ENCODE measurements around the gene KCNJ1. TPM values are rescaled to one million over a fixed set of nuclear protein-coding genes. Genes with fewer than 3 reads are reported as not detected.
A peak's percentile ranks its signal among the peaks of the same experiment; 100 is the strongest.

The KCNJ1 gene
- total RNA-seq, 4 donors from 2014 or later = 0.10 to 0.88 (median 0.42) TPM; not detected in 1

DNA sequence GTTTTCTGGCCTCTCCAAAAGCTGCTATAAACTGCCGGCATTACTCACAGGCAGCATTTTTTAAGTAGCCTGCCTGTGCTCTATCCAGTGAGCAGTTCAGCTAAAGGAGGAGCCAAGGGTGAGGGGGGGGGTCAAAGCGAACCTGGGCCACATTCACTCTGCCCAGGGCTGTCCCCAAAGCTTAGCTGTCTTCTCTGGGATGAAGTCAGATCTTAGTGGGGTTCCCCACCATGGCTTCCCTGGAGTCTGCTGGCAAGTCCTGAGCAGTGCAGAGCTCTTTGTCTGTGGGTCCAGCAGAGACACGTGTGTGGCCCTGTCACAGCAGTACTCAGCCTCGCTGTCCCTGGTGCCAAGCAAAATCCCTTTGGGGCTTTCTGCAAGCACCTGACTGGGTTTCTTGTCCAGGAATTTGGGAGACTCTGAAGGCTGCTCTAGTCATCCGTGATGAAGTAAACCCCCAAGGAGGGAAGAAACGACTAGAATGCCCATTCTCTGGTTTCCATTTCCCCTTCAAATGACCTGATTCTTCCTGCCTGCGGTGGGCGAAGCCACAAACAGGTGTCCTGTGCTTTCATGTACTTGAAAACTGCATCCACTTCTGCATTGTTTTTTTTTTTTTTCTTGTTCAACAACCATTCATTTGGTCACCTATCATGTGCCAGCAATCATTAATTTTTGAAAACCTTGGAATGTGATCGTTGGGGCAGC lies 26.6 kb upstream of the KCNJ1 start:
- TF ChIP-seq, protein P1, sequence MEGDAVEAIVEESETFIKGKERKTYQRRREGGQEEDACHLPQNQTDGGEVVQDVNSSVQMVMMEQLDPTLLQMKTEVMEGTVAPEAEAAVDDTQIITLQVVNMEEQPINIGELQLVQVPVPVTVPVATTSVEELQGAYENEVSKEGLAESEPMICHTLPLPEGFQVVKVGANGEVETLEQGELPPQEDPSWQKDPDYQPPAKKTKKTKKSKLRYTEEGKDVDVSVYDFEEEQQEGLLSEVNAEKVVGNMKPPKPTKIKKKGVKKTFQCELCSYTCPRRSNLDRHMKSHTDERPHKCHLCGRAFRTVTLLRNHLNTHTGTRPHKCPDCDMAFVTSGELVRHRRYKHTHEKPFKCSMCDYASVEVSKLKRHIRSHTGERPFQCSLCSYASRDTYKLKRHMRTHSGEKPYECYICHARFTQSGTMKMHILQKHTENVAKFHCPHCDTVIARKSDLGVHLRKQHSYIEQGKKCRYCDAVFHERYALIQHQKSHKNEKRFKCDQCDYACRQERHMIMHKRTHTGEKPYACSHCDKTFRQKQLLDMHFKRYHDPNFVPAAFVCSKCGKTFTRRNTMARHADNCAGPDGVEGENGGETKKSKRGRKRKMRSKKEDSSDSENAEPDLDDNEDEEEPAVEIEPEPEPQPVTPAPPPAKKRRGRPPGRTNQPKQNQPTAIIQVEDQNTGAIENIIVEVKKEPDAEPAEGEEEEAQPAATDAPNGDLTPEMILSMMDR (IDR thresholded peaks at IDR 0.05) = no peak
- no peak for TF ChIP-seq POLR2A (IDR thresholded peaks at IDR 0.05)
- no peak overlapping the region for H3K4me3 ChIP-seq (ENCODE audit: low read depth, poor library complexity, severe bottlenecking)
- 51 to 65% methylated on average over 9 of the region's 9 CpGs for WGBS, 2 donors
- intact Hi-C loops (cut with DNase I; ENCODE audit: low total_unique reads) = no loop called here
- no peak for DNase-seq (ENCODE audit: low spot score in 2 of 2)

DNA sequence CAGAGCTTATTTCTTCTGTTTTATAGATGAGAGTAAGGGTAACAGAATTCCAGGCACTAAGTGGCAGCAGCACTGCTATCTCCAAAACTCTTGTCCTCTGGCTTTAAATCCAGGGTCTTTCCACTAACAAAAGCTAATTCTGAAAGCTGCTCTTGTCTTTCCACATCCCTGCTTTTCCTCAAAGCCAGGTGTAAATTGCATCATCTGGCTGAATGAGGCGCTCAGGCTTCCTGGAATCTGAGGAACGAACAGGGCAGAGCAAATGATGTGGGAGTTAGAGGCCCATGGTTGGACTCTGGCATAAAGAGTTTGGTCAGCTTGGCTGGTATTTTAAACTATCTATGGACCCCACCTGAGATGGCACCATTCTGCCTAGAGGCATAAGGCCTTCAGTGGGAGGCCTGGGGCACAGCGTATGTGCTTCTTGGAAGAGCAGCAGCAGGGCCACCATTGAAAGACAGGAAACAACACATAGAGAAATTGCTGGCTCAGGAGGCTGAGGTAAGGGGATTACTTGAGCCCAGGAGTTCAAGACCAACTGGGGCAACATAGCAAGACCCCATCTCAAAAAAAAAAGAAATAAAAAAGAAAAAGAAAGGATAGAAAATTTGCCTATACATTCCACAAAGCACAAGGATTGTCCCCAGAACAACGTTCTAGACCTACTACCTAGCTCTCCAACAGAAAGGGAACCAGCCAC lies 25.9 kb upstream of the KCNJ1 start:
- TF ChIP-seq POLR2A (IDR thresholded peaks at IDR 0.05) = no peak
- TF ChIP-seq, protein P1 (IDR thresholded peaks at IDR 0.05) = no peak
- no peak for DNase-seq (ENCODE audit: low spot score in 2 of 2)
- intact Hi-C loops (cut with DNase I; ENCODE audit: low total_unique reads) = no loop called here
- 55 to 82% methylated on average over 4 of the region's 4 CpGs for WGBS, 2 donors
- H3K4me3 ChIP-seq (ENCODE audit: low read depth, poor library complexity, severe bottlenecking) = no peak overlapping the region

GRCh38 chr11:128891913-128892398 lies 24.9 kb upstream of the KCNJ1 start:
- WGBS, 2 donors = 51 to 63% methylated on average over 6 of the region's 6 CpGs
- DNase-seq (ENCODE audit: low spot score in 2 of 2) = no peak

DNA sequence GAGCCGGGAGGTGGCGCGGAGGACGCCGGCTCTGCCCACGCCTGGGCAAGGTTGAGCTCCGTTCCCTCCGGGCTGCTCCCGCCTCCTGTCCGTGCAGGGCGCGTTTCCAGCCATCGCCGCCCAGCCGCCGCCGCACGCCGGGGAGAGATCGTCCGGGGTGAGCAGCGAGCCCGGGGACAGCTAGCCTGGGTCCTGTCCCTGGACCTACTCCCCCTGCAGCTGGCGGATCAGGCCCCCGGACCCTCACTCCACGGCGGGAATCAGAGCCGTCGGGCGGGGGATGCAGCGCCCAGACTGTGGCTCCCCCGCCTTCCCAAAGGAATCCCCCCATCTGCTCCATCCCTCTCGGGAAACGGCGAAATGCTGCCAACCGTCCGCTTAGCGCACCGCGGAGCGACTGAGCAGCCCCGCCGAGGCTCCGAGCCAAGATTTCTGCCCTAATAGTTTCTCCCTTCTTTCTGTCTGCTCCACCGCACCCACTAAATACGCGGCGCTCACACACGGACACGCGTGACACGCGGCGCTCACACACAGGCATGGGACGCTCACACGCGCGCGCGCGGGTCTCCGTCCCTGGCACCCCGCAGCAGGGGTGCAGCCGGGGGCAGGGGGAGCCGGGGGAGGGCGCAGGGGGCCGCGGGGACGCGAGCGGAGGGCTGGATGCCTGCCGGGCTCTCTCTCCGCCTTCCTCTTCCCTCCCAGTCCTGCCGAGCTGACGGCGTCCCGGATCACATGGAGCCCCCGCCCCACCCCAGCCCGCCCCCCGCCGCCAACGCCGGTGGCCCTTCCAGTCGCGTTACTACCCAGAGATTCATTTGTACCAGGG lies 23.7 kb upstream of the KCNJ1 start, which contains the start of gene KCNJ5:
Gene KCNJ5, plus strand, starts transcription at position 814 of the 826 bp plus-strand sequence. CDS start 19,918 bp downstream, outside the sequence.
- intact Hi-C loops (cut with DNase I; ENCODE audit: low total_unique reads) = no loop called here
- TF ChIP-seq, protein P1 (IDR thresholded peaks at IDR 0.05) = no peak
- no peak for TF ChIP-seq POLR2A (IDR thresholded peaks at IDR 0.05)
- H3K4me3 ChIP-seq (ENCODE audit: low read depth, poor library complexity, severe bottlenecking) = peak within 1 kb of the TSS; percentile 8
- no peak for DNase-seq (ENCODE audit: low spot score in 2 of 2)
- 0% methylated on average over 35 to 53 of the region's 85 CpGs for WGBS, 2 donors

More at GRCh38 chr11:128891913-128892398, 24.9 kb upstream of the KCNJ1 start:
- intact Hi-C loops (cut with DNase I; ENCODE audit: low total_unique reads) = no loop called here
- H3K4me3 ChIP-seq (ENCODE audit: low read depth, poor library complexity, severe bottlenecking) = no peak overlapping the region
- TF ChIP-seq, protein P1 (IDR thresholded peaks at IDR 0.05) = no peak
- no peak for TF ChIP-seq POLR2A (IDR thresholded peaks at IDR 0.05)

- 22% methylated on average over 4 to 9 of the region's 9 CpGs for WGBS, 2 donors
- no peak for TF ChIP-seq POLR2A (IDR thresholded peaks at IDR 0.05)
- TF ChIP-seq, protein P1 (IDR thresholded peaks at IDR 0.05) = no peak
- no peak for DNase-seq (ENCODE audit: low spot score in 2 of 2)
- intact Hi-C loops (cut with DNase I; ENCODE audit: low total_unique reads) = no loop called here
- no peak overlapping the region for H3K4me3 ChIP-seq (ENCODE audit: low read depth, poor library complexity, severe bottlenecking)
These were observed 23.1 kb upstream of the KCNJ1 start for GRCh38 chr11:128890216-128890542.

Data from lower leg skin (tissue), 4 donors.